HUES6 (cell line): ENCODE results near the gene PHF2.

Experiments
- H3K27ac ChIP-seq: 2 replicates; pipeline ENCODE4 v1.7.0; 2013; ENCODE audit warnings: low read depth, mild to moderate bottlenecking, low read length, inconsistent platforms
- H3K27me3 ChIP-seq: 2 replicates; pipeline ENCODE4 v1.6.1; 2013; ENCODE audit warnings: low read length; ENCODE audit not compliant: control insufficient read depth, insufficient read depth
- H3K36me3 ChIP-seq: 2 replicates; pipeline ENCODE4 v1.6.1; 2013; ENCODE audit warnings: low read length; ENCODE audit not compliant: control insufficient read depth, insufficient read depth
- H3K4me1 ChIP-seq: 2 replicates; pipeline ENCODE4 v1.6.1; 2013; ENCODE audit warnings: low read length; ENCODE audit not compliant: control insufficient read depth, insufficient read depth
- H3K4me3 ChIP-seq: 2 replicates; pipeline ENCODE4 v1.5.1; 2013; ENCODE audit warnings: low read depth, low read length
- H3K9ac ChIP-seq: one replicate; pipeline ENCODE4 v1.6.1; 2013; ENCODE audit warnings: mild to moderate bottlenecking, low read length
- H3K9me3 ChIP-seq: 2 replicates; pipeline ENCODE4 v1.6.1; 2013; ENCODE audit warnings: low read depth, low read length; ENCODE audit not compliant: control insufficient read depth, insufficient read depth

PHF2 gene

DNA sequence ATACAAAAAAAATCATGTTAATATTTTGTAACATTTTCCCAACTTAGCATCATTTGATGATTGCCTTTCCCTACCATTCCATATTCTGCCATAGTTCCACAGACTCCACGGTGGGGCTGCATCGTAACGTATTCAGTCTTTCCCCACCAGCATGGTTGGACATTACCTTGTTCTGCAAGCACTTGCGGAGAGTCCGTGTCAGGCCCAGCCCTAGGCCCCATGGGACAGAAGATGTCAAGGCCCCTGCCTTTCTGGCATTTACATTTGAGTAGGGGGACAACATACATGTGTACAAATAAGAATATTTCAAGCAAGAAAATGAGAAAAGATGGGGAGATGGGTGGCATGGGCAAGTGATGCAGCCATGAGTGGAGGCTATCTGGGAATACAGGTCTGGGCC is 8.2 kb upstream of the PHF2 start:
- no peaks in the 10 kb centered on the region for H3K27me3 ChIP-seq
- peaks cover 5% of the 10 kb centered on the region; the same call in 1 of the 2 replicates for H3K9me3 ChIP-seq
- H3K4me1 ChIP-seq: peaks cover 12% of the 10 kb centered on the region; the same call in 1 of the 2 replicates
- no peak overlapping the region for H3K27ac ChIP-seq
- H3K36me3 ChIP-seq: peaks cover 13% of the 10 kb centered on the region
- H3K4me3 ChIP-seq: no peak overlapping the region
- no peak overlapping the region for H3K9ac ChIP-seq

DNA sequence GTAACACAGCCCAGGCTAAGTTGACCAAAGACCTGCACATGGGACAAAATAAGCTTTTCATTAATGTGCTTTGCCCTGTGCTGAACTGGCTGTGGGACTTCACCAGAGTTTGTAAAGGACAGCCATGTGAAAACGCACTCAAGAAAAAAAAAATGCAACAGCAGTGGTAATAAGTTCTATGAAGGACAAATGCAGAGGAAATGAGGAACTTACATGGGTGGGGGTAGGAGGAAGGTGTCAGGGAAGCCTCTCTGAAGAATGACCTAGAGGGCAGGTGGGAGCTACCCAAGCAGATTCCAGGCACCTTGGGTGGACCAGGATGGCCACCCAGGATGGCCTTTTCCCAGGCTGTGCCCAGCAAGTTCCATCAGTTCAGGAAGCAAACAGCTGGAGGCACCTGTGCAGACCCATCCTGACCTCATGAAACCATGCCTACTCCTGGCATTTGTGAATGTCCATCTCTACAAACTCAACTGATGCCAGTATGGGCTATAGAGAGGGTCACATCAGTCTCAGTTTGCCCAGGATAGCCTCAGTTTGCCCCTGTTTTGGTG is 6.7 kb upstream of the PHF2 start:
- H3K27me3 ChIP-seq: no peaks in the 10 kb centered on the region
- no peaks in the 10 kb centered on the region for H3K36me3 ChIP-seq
- H3K27ac ChIP-seq: no peak overlapping the region
- H3K4me1 ChIP-seq: peaks cover 19% of the 10 kb centered on the region
- H3K4me3 ChIP-seq: no peak overlapping the region
- no peak overlapping the region for H3K9ac ChIP-seq
- peaks cover 5% of the 10 kb centered on the region; the same call in 1 of the 2 replicates for H3K9me3 ChIP-seq

DNA sequence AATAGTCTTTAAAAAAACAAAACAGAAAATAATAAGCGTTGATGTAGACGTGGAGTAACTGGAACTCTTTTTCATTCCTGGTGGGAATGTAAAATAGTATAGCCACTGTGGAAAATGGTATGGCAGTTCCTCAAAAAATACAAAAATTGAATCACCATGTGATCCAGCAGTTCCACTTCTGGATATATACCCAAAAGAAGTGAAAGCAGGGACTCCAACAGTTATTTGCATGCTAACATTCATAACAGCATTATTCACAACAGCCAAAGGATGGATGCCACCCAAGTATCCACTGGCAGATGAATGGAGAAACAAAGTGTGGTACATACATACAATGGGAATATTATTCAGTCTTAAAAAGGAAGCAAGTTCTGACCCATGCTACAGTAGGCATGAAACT is 4.2 kb upstream of the PHF2 start:
- peaks cover 23% of the 10 kb centered on the region for H3K4me1 ChIP-seq

DNA sequence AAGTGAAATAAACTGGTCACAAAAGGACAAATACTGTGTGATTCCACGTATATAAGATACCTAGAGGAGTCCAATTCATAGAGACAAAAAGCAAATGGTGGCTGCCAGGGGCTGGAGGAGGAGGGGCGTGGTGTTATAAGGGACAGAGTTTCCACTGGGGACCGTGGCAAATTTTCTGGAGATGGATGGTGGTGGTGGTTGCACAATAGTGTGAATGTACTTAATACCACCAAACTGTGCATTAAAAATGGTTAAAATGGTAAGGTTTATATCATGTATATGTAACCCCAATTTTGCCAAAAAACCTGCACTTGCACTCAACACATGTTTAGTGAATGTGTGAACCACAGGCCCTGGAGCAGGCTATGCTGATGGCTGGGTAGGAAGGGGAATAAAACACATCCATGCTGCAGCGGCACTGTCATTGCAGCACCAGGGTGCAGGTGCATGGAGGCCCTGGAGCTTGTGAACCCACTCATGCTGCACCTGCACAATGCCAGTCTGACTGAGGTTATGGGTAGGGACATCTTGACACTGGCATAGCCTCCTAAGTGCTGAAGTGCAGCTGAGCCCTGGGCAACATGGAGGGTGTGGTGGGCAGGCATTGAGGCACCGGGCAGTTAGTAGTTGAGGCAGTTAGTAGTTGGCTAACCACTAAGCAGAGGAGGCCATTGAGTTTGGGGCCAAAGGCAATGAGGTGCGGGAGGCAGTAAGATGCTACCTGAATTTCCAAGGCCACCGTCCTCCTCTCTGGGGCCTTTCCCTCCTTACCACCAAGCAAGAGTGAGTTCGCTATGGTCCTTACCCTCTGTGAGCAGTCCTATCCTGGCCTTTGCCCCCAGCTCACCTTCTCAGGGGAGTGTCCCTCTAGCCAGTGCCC is 3.5 kb upstream of the PHF2 start:
- Histone ChIP-seq H3K36me3 (no peaks in the 10 kb centered on the region), H3K27ac (no peak overlapping the region), H3K4me1 (peaks cover 23% of the 10 kb centered on the region), H3K27me3 (peaks cover 4% of the 10 kb centered on the region), H3K9ac (no peak overlapping the region), H3K4me3 (no peak overlapping the region), H3K9me3 (peaks cover 5% of the 10 kb centered on the region; the same call in 1 of the 2 replicates)

More for the DNA sequence above, 4.2 kb upstream of the PHF2 start:
- Histone ChIP-seq H3K27me3 (no peaks in the 10 kb centered on the region; the same call in 1 of the 2 replicates), H3K27ac (no peak overlapping the region), H3K9me3 (peaks cover 5% of the 10 kb centered on the region; the same call in 1 of the 2 replicates), H3K36me3 (no peaks in the 10 kb centered on the region), H3K4me3 (no peak overlapping the region), H3K9ac (no peak overlapping the region)

DNA sequence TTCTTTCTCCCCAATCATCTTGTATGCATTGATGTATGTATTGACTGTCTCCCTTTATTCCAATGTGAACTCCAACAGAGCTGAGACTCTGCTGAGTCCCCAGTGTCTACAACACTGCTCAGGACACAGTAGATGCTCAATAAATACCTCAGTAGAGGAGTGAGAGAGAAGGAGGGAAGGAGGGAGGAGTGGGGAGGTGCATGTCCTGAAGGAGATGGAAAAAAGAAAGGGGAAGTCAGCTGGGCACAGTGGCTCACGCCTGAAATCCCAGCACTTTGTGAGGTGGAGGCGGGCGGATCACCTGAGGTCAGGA is 2.9 kb upstream of the PHF2 start:
- peaks cover 4% of the 10 kb centered on the region for H3K27me3 ChIP-seq
- H3K36me3 ChIP-seq: no peaks in the 10 kb centered on the region
- peaks cover 25% of the 10 kb centered on the region for H3K4me1 ChIP-seq
- H3K9me3 ChIP-seq: peaks cover 5% of the 10 kb centered on the region; the same call in 1 of the 2 replicates
- no peak overlapping the region for H3K4me3 ChIP-seq
- no peak overlapping the region for H3K27ac ChIP-seq
- no peak overlapping the region for H3K9ac ChIP-seq

DNA sequence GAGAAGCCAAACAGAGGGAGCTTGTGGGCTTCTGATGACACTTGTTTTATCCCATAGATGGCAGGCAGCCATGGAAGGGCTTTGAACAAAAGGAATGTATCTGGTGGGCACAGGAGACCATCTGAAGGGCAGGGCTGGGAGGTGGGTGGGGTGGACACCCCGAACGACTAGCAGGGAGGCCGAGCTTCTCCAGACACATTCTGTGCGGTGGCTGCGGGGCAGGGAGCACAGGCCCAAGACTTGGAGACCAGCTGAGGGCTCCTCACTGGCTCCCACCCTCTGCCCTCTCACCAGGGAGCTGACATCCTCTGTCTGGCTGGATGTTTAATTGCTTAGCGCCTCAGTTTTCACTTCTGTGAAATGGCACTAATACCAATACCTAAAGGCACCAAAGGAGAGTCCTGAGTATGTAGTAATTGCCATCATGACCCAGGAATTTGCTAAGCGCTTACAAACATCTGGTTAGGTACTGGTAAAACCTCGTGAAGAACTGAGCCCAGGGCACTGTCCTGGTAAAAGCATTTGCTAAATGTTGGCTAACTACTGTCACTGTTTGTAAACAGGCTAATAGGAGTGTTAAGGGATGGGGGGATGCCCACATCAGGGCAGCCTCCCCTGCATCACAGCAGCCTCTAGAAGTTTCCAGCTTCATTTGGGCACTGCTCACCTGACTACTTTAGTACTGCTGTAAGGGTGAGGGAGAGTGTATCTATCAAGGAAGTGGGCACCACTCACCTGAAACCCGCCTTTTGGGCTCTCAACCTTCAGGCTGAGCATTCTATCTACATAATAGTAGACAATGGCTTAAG is 2.1 kb upstream of the PHF2 start:
- Histone ChIP-seq H3K4me3 (no peak overlapping the region), H3K9ac (no peak overlapping the region), H3K27me3 (peaks cover 4% of the 10 kb centered on the region), H3K36me3 (no peaks in the 10 kb centered on the region), H3K27ac (no peak overlapping the region), H3K9me3 (peaks cover 5% of the 10 kb centered on the region; the same call in 1 of the 2 replicates), H3K4me1 (peaks cover 24% of the 10 kb centered on the region)

DNA sequence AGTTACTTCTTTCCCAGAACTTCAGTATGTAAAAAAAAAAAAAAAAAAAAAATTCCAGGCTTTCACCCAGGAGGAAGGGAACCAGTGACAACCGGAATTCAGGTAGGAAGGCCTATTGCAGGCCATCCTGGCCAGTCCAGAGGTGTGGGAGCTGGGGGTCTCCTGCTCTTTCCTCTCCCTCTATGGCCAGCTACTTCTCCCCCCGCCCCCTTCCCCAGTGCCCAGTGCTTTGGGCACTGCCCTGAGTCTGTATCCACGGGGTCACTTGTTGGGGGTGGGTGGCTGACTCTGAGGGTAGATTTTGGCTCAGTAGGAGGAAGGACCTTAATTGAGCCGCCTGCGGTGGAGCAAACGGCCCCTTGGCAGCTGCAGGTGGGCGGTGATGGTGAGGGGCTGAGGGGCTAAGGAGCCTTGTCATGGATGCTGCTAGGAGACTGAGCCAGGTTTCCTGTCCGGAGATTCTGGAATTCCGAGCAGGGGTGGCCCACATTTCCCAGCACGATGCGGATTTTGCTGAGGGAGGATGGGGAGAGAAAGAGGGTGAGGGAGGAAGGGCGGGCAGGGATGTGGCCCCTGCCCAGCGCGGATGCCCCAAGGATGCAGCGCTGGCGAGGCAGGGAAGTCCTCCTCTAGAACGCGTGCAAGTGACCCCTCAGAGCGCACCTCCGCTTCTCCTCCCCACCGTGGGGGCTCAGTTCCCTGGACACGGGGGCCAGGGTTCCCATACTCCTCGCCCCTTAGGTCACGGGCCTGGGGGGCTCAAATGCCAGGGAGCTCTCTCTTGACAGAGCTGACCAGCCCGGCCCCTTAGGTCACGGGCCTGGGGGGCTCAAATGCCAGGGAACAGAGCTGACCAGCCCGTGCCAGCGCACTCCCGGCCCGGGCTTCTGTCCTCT is 1.2 kb upstream of the PHF2 start:
- H3K9me3 ChIP-seq: peaks cover 5% of the 10 kb centered on the region; the same call in 1 of the 2 replicates
- H3K4me3 ChIP-seq: peak overlapping the region; percentile 84
- peaks cover 4% of the 10 kb centered on the region for H3K27me3 ChIP-seq
- peak overlapping the region; percentile 65 for H3K9ac ChIP-seq
- H3K4me1 ChIP-seq: peaks cover 24% of the 10 kb centered on the region
- no peak overlapping the region for H3K27ac ChIP-seq
- H3K36me3 ChIP-seq: no peaks in the 10 kb centered on the region

DNA sequence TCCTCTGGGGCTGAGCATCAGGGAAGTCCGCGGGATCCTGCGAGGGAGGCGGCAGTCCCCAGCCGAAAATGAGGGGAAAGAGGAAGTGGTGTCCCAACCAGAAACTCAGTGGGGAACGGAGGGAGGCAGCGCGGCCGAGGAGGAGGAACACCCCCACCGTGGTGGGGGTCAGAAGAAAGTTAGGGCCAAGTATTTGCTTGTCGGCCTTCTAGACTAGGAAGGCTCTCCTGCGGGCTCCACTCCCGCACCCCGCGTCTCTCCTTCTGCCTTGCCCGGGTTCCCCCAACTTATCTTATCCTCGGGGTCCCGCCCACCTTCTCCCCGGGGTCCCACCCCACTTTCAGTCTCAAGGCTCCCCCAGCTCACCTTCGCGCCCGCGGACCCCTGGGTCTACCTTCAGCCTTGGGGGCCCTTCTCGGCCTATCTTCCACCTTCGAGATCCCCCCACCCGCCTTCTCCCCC is 557 bp upstream of the PHF2 start:
- peak overlapping the region; percentile 65 for H3K9ac ChIP-seq

DNA sequence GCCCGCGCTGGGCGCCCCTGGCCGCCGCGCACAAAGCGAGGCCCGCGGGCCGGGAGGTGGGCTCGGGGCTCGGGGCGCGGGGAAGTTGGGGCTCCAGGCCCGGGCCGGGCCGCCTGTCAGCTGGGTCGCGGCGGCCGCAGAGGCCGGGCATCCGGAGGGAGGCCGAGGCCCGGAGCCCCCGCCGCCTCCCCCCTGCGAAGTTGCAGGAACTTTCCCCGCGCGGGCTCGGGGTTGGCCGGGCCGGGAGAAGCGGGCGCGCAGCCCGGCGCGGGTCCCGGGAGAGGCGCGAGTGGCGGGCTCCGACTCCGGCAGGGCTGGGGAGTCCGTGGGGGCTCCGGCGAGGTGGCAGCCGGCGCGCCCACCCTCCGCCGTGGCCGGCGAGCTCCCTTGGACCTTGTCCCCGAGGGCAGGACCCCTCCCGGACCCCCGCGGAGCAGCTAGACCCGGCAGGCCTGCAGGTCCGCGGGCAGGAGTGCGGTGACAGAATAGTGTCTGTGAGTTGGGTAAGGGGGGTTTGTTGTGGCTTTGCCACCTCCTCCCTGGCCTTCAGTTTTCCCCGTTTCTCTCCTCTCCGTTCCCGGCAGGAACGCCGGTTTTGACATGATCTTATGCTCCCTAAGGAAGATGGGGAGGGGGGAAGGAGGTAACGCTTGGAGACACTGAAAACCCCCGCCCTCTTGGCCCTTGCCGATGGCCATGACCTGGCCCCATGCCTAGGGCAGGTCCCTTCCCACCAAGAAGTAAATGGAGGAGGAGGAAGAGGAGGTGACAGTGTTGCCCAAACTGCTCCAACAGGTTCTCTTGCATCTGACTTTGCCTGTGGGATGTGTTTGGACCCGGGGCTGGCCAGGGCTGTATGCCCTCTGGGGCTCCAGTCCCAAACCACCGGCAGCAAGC is 942 bp downstream of the PHF2 start:
- H3K27ac ChIP-seq: no peak overlapping the region
- H3K9ac ChIP-seq: peak overlapping the region; percentile 66
- H3K27me3 ChIP-seq: peaks cover 4% of the 10 kb centered on the region

More for the DNA sequence above, 557 bp upstream of the PHF2 start:
- peak overlapping the region; percentile 84 for H3K4me3 ChIP-seq
- H3K36me3 ChIP-seq: no peaks in the 10 kb centered on the region
- no peak overlapping the region for H3K27ac ChIP-seq
- peaks cover 24% of the 10 kb centered on the region for H3K4me1 ChIP-seq
- peaks cover 4% of the 10 kb centered on the region; the same call in 1 of the 2 replicates for H3K9me3 ChIP-seq
- peaks cover 4% of the 10 kb centered on the region for H3K27me3 ChIP-seq

More for the DNA sequence above, 942 bp downstream of the PHF2 start:
- Histone ChIP-seq H3K4me3 (peak overlapping the region; percentile 65), H3K36me3 (no peaks in the 10 kb centered on the region), H3K4me1 (peaks cover 29% of the 10 kb centered on the region), H3K9me3 (no peaks in the 10 kb centered on the region)
